Daoy (cell line): Measurements from ENCODE around the gene CYB561D2. TPM values are rescaled to one million over a fixed set of nuclear protein-coding genes. Genes with fewer than 3 reads are reported as not detected.

Source experiments
- DNase-seq: peaks from one replicate; pipeline ENCODE4 v3.0.0-alpha.2; 2015; ENCODE audit warnings: low read depth
- total RNA-seq: library from RNA; depleted of rRNA; stranded (reverse); fragments of >200 nt; shearing (Covaris generic); gene quantifications from 2 replicates; pipeline ENCODE4 v1.2.3, GENCODE V29; 2014

CYB561D2 gene
- total RNA-seq, 1 experiment from 2014 or later = 25.3 TPM

DNA sequence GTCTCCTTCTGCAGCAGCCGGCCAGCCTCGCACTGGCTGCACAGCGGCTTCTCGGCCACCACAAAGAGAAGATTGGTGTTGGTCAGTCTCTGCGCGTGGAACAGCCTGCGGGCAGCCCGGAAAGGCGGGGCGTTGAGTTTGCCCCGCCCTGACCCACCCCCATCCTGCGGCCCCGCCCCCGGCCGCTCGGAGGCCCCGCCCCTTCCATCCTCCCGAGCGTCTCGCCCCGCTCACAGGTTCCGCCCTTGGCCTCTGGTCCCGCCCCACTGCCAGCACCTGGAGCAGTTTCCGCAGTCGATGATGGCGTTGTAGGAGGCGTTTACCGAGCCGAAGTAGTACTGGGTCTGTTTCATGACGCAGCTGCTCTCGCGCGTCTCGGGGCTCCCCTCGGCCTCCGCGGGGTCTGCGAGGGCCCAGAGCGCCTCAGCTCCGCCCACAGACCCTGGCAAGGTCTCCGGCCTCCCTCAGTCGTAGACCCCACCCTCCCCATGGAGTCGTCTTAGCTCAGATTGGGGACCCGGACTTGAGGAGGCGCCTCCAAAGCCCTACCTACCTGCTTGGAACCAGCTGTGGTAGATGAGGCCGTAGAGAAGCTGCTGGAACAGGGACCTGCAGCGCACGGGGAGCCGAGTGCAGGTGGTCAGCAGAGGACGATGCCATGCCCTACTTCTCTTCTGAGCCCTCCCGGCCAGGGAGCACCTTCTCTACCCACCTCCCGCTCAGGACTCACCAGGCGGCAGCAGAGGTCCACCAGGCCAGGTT lies 14.6 kb downstream of the CYB561D2 start:
- DNase-seq = peak; percentile 44

DNA sequence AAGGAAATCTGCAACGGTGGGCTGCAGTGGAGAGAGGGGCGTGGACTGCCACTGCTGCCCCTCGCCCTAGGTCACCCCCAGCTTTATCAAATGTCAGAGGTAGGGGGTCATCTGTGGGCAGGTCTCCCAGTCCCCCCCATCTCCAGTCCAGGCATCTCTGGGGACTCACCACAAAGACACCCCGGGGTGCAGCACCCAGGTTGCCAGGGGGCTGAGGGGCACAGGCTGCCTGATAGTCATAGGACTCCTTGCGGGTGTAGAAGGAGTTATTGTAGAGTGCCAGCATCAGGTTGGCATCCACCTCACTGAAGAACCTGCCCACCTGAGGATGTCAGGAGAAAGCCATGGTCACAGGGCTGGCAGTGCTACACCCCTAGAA lies 15.2 kb downstream of the CYB561D2 start:
- no peak for DNase-seq

DNA sequence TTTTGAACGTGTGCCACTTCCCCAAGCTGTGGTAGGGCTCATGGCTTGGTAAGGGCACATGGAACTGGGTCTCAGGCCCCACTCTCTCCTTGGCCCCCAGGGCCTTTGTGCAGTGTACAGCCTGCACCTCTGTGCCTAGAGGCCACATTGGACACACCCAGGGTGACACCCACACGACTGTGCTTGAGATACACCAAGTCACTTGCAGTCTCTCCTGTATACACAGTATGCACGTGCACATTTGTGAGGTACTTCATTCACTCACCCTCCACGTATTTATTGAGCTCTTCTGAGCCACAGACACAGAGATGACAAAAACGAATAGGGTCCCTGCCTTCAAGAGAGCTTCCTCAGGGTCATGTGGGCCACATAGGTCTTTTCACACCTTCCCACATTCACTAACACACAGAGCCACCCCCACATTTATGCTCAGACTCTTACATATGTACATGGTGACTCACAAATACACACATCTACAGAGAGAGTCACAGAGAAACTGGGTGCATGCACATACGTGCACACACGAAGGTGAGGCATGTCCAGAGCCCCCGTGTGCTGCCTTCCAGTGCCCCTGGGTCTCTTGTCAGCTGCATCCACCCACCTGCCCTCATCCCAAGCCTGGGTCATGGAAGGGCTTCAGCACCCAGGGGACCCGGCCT lies 18.5 kb downstream of the CYB561D2 start:
- DNase-seq = no peak

DNA sequence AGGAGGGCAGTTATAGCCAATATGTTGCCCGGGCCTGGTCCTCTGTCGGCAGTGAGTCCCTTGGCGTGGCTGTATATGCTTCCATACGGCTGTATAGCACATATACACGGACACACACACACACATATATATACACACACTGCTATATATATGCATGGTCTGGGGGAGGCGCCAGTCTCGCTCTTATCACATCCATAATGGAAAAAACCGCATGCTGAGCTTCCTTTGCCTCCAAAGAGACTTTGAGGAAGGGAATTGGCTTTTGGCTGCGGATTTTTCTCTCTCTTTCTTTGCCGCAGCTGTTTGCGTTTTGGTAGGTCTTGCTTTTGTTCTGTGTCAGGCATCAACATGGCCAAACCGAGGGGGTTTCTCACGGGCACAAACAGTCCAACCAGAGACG lies 19.9 kb downstream of the CYB561D2 start:
- no peak for DNase-seq

DNA sequence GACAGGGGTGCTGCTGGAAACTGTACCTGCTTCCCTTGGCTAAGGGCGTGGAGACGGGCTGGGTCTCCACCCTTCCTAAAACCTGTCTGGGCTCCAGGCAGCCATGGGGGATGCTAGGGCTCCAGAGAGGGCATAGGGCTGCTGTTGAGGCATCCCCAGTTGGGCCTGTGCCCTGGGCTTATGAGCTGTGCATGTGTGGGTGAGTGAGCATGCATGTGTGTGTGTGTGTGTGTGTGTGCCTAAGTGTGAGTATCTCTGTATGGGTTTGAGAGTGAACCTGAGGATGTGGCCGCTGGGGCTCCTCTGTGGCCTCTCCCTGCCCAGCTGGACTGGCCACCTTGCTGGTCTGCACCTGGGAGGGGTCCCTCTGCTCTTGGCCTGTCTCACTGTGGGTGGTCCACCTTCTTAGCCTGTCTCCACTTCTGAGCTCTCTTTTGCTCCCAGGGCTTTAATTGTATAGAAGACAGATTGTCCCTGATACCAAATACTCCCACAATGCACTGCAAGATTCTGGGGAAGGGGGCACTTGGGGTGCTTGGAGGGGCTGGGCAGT lies 20.5 kb downstream of the CYB561D2 start:
- no peak for DNase-seq

DNA sequence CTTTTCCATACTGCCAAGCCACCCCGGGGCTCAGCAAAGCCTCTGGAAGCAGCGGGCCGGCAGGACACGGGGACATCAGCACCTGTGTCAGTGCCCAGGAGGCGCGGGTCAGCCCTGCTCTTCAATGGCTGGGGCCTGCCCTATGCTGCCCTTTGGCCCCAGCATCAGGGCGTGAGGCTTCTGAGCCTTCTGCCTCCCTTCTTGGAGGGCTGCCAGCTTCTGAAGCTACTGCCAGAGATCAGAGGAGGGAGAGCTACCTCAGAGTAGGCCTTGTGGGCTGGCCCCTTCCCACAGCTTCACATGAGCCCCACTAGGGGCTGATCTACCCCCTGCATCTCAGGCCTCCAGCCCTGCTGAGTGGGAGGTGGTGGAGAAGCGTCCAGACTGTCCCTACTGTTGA lies 21.7 kb downstream of the CYB561D2 start:
- DNase-seq = no peak

DNA sequence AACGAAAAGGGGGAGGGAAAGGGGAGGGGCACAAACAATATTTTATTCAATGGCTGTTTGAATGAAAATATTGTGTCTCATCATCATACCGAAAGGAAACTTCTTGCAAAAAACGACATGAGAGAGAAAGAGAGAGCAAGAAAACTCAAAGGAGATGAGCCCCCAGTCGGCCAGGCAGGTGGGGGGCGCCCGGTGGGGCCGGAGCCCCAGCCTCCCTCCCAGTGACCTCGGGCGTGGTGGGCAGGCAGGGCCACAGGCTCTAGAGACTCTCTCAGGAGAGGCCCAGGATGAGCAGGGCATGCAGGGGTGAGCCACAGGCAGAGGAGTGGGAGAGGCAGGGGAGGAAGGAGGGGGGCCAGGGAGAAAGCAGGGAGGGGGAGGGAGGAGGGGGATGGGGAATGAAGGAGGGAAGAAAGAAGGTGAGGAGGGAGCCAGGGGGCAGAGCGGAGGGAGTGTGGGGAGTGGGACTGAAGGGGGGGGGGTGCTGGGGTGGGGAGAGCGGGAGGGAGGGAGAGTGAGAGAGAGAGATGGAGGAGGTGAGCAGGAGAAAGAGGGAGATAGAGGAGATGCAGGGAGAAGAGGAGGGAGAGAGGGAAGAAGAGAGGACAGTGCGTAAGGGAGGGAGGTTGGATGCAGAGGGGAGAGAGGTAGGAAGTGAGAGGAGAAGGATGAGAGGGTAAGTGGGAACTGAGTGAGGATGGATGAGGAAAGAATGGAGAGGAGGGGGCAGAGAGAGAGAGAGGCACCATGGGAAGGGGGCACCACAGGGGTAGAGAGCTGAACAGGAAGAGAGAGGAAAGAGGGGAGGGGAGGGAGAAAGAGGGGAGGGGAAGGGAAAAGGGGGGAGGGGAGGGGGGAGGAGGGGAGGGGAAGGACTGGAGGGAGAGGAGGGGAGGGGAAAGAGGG lies 22.7 kb downstream of the CYB561D2 start:
- no peak for DNase-seq

DNA sequence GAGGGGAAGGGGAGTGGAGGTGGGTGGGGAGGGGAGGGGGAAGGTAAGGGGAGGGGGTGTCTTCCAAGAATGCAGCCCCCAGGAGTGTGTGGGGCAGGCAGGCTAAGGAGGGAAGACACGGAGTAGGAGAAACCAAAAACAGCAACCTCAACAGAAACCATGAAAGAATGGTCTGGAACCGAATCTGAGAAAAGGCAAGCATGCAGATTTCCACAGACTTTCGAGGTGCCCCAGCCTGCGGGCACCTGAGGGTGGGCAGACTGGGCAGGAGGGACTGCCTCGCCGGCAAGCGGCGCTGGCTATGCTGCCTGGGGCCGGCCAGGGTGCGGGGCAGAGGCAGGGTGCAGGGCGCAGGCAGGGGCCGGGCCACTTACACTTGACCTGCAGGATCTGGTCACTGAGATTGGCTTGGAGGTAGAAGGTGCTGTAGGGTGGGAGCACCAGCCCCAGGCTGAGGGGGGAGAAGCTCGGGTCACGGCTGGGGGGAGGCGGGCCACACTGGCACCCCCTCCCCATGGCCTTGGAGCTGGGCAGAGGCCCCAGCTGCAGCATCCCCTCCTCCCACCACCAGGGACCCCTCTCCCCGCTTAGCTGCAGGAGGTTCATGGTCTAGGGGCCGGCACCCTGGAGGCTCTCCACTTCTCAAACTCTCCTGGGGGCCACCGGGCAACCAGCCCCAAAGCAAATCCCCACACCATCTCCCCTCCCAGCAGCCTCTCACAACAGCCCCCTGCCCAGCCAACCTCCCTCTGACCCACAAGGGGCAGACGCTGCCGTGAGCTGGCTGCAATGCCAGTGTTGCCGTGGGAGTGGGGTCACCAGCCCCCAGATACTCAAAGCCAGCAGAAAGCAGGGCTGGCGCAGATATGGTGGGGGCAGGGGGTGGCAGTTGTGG lies 23.9 kb downstream of the CYB561D2 start:
- no peak for DNase-seq

DNA sequence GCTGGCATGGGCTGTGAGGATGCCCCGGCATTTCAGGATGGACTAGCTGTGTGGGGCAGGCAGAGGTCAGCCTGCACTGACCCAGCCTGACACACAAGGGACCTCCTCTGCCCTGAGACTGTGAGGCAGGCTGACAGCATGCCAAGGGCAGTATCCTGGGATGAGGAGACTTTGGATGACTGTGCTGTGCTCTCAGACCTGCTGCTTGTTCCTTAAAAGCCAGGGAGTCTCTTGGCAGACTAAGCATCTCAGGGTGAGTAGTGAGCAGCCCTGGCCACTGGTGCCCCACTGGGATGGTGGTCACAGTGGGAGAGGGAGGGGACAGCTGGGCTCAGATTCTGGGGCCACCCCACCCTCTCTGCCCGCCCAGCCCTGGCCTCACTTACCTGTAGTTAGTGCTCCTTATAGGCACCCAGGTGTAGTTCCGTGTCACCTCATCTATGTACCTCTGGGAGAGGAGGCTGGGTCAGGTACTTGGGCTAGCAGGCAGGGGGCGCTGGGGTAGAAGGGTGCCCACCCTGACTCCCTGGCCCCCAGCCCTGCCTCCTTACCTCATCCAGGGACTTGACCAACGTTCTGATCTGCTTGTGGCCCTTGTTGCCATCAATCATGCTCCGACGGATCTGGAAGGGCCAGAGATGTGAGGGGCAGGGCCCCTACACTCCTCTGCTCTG lies 24.7 kb downstream of the CYB561D2 start:
- DNase-seq = no peak

DNA sequence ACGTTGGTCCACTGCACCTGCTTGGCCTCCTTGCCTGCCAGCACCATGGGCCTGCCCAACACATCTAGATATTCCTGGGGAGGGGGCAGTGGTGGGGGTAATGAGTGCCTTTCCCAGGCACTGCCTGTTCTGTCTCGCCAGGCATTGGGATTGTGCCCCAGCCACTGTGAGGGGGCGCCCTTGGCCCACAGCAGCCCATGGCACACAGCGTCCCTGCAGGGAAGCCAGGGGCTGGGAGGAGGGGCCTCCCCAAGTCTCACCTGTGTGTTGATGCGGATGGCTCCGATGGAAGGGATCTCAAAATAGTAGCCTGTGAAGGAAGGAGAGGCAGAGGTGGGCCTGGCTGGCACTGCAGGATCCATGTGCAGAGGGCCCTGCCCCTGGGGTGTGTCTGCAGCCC lies 27.4 kb downstream of the CYB561D2 start:
- no peak for DNase-seq

DNA sequence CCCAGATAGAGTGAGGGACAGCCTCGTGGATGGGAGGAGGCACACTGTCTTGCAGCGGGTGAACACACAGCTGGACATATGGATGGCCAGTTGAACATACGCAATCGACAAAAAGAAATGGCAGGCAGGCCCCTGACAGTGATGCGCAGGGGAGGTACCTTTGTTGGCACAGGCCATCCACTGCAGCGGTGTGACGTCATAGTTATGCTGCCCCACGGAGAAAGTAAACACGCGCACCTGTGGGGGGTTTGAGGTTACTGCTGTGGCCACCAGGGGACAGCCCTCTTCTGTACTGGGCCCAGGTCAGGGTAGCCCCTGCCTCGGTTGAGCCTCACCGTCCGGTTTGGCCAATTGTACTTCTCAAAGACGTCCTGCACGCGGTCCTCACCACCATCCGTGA lies 28.1 kb downstream of the CYB561D2 start:
- DNase-seq = no peak

DNA sequence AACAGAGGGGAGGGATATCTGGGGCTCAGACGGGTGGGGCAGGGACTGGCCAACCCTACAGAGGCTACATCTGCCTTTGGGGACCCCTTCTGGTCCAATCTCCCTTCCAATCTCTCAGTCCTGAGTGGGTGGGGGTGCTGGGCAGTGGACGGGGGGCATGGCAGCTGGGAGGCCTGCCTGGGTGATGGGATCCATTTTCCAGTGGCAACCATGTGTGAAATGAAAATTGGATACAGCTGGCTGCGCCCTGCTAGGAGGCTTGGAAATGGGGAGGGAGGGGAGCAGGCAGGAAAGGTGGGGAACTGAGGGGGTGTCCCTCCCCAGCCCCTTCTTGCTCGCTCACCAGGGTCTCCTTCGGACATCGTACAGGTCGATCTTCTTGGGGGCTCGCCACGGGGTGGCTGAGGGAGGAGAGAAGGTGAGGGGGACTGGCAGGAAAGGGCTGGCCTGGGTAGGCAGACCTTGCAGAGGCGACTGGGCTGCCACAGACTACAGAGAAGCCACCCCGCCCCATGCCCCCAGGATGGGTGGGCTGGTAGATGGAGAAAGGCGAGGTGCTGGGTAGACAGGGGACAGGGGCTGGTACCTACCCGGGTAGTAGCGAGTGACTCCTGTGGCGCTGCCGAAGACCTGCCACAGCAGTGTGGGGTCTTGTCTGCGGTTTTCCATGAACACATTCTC lies 29.9 kb downstream of the CYB561D2 start:
- DNase-seq = no peak

DNA sequence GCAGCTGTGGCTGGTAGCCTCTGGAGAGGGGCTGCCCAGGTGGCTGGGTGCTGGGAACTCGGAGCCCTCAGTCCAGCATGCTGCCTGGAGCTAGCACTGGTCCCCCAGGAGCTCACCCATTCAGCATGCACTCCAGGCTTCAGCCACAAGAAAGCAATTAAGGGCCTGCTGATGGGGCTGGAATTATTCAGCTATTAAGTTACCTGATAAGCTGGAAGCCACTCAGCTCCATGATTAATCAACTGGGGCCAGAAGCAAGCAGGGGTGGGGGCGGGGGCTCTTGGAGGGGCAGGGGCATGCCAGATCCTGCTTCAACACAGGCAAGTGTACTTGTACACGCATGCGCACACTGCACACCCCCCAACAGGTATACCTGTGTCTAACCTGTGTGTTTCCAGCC lies 30.7 kb downstream of the CYB561D2 start:
- DNase-seq = no peak

DNA sequence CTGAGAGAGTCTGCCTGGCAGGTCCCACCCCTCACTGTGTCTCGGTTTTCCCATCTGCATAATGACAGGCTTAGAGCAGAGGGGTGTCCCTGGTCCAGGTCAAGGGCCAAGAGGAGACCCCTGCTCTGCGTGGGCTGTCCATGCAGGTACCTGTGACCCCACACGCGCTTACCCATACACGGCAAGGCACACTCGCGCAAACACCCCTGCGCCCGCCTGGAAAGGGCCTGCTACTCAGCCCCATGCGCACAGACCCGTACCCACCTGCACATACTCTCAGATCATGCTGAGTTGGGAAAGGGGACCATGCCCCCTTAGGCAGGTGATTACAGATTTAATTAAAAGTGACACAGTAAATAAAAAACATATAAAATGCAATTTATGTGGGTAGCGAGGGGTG lies 32.1 kb downstream of the CYB561D2 start:
- DNase-seq = no peak

DNA sequence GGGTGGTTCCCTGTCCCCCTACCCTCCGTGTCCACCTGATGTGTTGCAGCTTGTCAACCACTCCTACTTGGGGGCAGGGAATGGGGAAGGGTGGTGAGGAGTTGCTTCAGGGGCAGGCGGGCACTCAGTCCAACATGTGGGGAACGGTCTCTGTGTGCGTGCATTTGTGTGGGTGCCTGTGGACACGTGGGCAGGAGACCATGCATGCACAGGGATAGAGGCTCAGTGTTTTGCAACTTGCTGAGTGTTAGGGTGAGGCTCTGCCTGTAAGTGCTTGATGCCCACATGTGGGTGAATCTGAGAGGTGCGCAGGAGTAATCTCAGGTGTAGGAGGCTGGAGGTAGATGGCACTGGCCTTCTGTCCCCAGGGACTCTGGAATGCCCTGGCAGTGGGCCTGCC lies 33.1 kb downstream of the CYB561D2 start:
- DNase-seq = no peak

DNA sequence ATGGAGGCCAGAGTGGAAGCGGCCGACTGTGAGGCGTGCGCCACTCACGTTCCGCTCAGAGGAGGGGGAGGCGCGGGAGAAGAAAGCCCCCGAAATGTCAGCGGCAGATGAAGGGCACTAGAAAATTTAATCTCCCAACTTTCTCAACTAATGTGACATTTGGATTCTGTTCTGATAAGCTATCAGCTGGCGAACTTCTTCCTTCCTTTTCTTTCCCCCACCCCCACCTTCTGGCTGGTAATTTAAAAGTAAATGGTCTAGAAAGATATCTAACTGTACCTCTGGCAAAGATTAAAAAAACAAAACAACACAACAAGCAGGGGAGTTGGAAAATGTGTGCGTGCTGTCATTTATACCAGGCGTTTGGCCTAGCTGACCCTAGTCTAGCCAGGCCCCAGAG lies 35.1 kb downstream of the CYB561D2 start:
- DNase-seq = no peak

DNA sequence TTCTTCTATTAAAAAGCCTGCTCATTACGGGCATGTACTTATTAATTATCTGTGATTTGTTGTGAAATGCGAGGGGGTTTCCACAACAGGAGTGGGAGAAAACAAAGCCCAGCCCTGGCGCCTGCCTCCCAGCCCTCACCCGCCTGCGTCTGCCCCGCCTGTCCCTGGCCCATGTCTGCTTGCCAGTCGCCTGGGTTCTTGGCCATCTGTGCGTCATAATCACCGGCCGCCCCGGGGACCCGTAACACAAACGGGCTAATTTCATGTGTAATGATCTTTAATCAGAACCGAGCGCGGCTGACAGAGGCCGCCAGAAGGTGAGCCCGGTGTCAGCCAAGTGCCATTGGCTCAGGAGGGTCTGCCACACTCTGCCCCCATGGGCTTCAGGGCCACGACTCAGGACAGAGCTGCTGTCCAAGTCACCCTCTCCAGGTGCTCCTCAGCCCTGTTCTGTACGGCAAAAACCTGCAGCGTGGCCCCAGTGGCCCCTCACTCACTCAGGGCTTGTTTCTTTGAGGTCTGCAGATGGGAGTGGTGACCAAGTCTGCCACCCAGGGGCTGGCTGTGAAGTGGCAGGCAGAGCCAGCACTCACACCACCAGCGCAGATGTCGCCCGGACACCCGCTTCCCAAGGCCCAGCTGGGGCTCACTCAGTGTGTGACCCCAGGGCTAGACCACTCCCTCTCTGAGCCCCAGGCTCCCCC lies 37.5 kb downstream of the CYB561D2 start:
- no peak for DNase-seq

DNA sequence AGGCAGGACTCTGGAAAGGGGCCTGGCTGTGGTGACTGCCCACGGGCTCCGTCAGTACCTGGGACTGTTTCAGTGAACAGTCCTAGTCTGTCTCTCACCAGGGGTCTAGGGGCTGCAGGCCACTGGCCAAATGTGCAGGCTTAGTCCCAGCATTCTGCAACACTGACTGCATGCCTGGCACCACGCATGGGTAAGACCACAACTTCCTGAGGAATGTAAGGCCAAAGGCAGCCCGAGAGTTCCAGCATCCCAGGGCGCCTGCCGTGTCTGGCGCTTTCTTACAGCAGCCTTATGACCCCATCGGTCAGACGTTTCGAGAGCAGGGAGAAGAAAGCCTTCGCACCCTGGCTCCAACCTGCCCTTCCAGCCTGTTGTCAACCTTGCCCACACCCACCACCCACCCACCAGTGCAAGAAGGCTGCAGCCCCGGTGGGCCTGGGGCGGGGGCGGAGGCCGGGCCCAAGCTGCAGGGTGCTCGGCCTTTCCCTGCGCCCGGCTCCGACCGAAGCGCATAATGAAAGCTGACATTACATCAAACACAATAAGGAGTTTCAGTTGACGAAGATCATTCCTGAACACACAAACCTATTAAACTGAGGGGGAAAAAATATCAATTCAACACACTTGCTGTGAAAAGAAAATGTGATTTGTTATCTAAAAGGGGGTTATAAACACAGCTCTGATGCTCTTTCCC lies 38.2 kb downstream of the CYB561D2 start:
- peak; percentile 22 for DNase-seq

DNA sequence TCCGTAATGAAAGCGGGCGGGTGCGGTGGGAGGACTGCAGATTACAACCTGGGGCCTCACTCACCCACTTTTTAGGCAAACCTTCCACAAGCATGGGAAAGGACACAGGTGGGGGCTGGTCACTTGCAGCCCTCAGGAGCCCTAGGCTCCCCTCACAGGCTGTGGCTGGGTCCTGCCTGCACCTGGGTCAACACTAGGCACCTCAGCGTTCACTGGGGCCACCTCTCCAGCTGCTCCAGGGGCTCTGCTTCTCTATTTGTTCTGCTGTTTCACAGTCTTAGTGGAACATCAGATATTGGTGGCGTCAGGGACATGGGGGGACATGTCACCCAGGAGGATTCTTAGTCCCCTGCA lies 38.7 kb downstream of the CYB561D2 start:
- DNase-seq = no peak
